GM18870 (cell line): ENCODE data around the gene CD58.

ENCODE experiments used
- ATAC-seq: cut with Tn5 transposase; IDR thresholded peaks from one replicate; pipeline ENCODE4 v1.9.1; 2021; ENCODE audit warnings: moderate library complexity; ENCODE audit not compliant: unreplicated experiment

Gene CD58

GRCh38 chr1:116545359-116545705 is 25.5 kb downstream of the CD58 start:
- ATAC-seq: no peak

GRCh38 chr1:116544588-116545358 is 26.1 kb downstream of the CD58 start:
- peak; percentile 34 for ATAC-seq

- ATAC-seq: no peak
Observed at GRCh38 chr1:116540088-116540487, 30.7 kb downstream of the CD58 start.

GRCh38 chr1:116538544-116538943 is 32.3 kb downstream of the CD58 start:
- ATAC-seq: peak; percentile 79

- no peak for ATAC-seq
Observed at GRCh38 chr1:116537898-116538297, 32.9 kb downstream of the CD58 start.

- no peak for ATAC-seq
Observed at GRCh38 chr1:116537040-116537831, 33.6 kb downstream of the CD58 start.

GRCh38 chr1:116534014-116534739 is 36.6 kb downstream of the CD58 start:
- no peak for ATAC-seq

- ATAC-seq: no peak
Observed at GRCh38 chr1:116533429-116533820, 37.4 kb downstream of the CD58 start.

GRCh38 chr1:116532671-116533428 is 38.0 kb downstream of the CD58 start:
- no peak for ATAC-seq

GRCh38 chr1:116531917-116532316 is 38.9 kb downstream of the CD58 start:
- ATAC-seq: no peak

GRCh38 chr1:116529681-116530080 is 41.1 kb downstream of the CD58 start:
- ATAC-seq: no peak

GRCh38 chr1:116529199-116529631 is 41.6 kb downstream of the CD58 start:
- ATAC-seq: no peak

- ATAC-seq: no peak
Observed at GRCh38 chr1:116528329-116529083, 42.3 kb downstream of the CD58 start.

- no peak for ATAC-seq
Observed at GRCh38 chr1:116525440-116525839, 45.4 kb downstream of the CD58 start.

- ATAC-seq: no peak
Observed at GRCh38 chr1:116521186-116521585, 49.6 kb downstream of the CD58 start.

- ATAC-seq: no peak
Observed at GRCh38 chr1:116518400-116518799, 52.4 kb downstream of the CD58 start.

GRCh38 chr1:116516631-116517030 is 54.2 kb downstream of the CD58 start:
- ATAC-seq: no peak

GRCh38 chr1:116515702-116516101 is 55.1 kb downstream of the CD58 start:
- no peak for ATAC-seq

- ATAC-seq: peak; percentile 80
Observed at GRCh38 chr1:116514708-116515525, 55.9 kb downstream of the CD58 start.
